Keratinocyte (primary cell): ENCODE data around the gene FGFR3. TPM values are rescaled to one million over a fixed set of nuclear protein-coding genes. Genes with fewer than 3 reads are reported as not detected.

Experiments used
- DNase-seq: peaks from one replicate; pipeline ENCODE4 v3.0.0-alpha.2; 2011; ENCODE audit warnings: low read depth, missing footprints, low spot score
- FAIRE-seq: peaks from 2 replicates; lab custom pipeline; 2011; peaks lifted over from hg19 to GRCh38; lab: Jason Lieb, UNC
- H2AFZ ChIP-seq: 2 replicates; pipeline ENCODE4 v1.6.0; 2012; ENCODE audit warnings: low read length, control low read depth, inconsistent platforms; ENCODE audit not compliant: control insufficient read depth
- H3K27ac ChIP-seq: 2 replicates; pipeline ENCODE4 v1.5.1; 2011; ENCODE audit warnings: low read length; ENCODE audit not compliant: control insufficient read depth, insufficient read depth
- H3K27me3 ChIP-seq: 3 replicates; pipeline ENCODE4 v1.6.0; 2011; ENCODE audit warnings: low read length; ENCODE audit not compliant: control insufficient read depth, insufficient read depth; ENCODE audit errors: extremely low read depth
- H3K36me3 ChIP-seq, 2 experiments: 2 replicates in 1 of 2; 3 replicates in 1 of 2; pipeline ENCODE4 v1.5.1; 2011; ENCODE audit warnings: low read length in 2 of 2, mild to moderate bottlenecking in 1 of 2; ENCODE audit not compliant: control insufficient read depth in 2 of 2, insufficient read depth in 2 of 2; ENCODE audit errors: extremely low read depth in 1 of 2
- H3K4me1 ChIP-seq: 3 replicates; pipeline ENCODE4 v1.5.1; 2011; ENCODE audit warnings: low read length; ENCODE audit not compliant: control insufficient read depth, insufficient read depth; ENCODE audit errors: extremely low read depth
- H3K4me2 ChIP-seq: 3 replicates; pipeline ENCODE4 v1.6.0; 2011; ENCODE audit warnings: low read depth, low read length; ENCODE audit not compliant: control insufficient read depth, insufficient read depth; ENCODE audit errors: extremely low read depth
- H3K4me3 ChIP-seq, 3 experiments: fragments of 200-600 bp in 1 of 3; sonication (generic) in 1 of 3; 2 replicates in 2 of 3; 3 replicates in 1 of 3; pipeline ENCODE4 v1.5.1; 2011 to 2016; ENCODE audit warnings: low read length in 3 of 3, mild to moderate bottlenecking in 3 of 3, control low read depth in 2 of 3, inconsistent platforms in 1 of 3, low read depth in 1 of 3, mixed read lengths in 1 of 3, mixed run types in 1 of 3, moderate library complexity in 1 of 3; ENCODE audit not compliant: control insufficient read depth in 2 of 3, insufficient read depth in 2 of 3; ENCODE audit errors: extremely low read depth in 1 of 3
- H3K79me2 ChIP-seq: 2 replicates; pipeline ENCODE4 v1.6.0; 2012; ENCODE audit warnings: low read length; ENCODE audit not compliant: control insufficient read depth, insufficient read depth
- H3K9ac ChIP-seq: 3 replicates; pipeline ENCODE4 v1.6.0; 2011; ENCODE audit warnings: low read length; ENCODE audit not compliant: control insufficient read depth, insufficient read depth; ENCODE audit errors: extremely low read depth
- H3K9me1 ChIP-seq: 3 replicates; pipeline ENCODE4 v1.6.0; 2011; ENCODE audit warnings: low read length; ENCODE audit not compliant: control insufficient read depth, insufficient read depth; ENCODE audit errors: extremely low read depth
- H3K9me3 ChIP-seq: 2 replicates; pipeline ENCODE4 v1.5.1; 2012; ENCODE audit warnings: low read depth, low read length; ENCODE audit not compliant: control insufficient read depth
- H4K20me1 ChIP-seq: 3 replicates; pipeline ENCODE4 v1.6.0; 2011; ENCODE audit warnings: low read length; ENCODE audit not compliant: control insufficient read depth, insufficient read depth; ENCODE audit errors: extremely low read depth
- CTCF ChIP-seq, 3 experiments: IDR thresholded peaks in 1 of 3; conservative IDR thresholded peaks in 1 of 3; optimal IDR thresholded peaks in 1 of 3; 2 replicates in 2 of 3; 3 replicates in 1 of 3; pipeline versions ENCODE3 to v1.5.1; 2011; ENCODE audit warnings: low read length in 3 of 3, mild to moderate bottlenecking in 3 of 3, moderate library complexity in 2 of 3, control low read depth in 1 of 3, inconsistent platforms in 1 of 3; ENCODE audit not compliant: insufficient read depth in 2 of 3; ENCODE audit errors: extremely low read depth in 1 of 3
- EZH2 ChIP-seq: IDR thresholded peaks from one replicate; pipeline ENCODE4 v1.6.1; 2012; ENCODE audit warnings: inconsistent platforms, mild to moderate bottlenecking, low read length, moderate library complexity
- dilution Hi-C: fragments of 300-500 bp; cut with MboI; formaldehyde crosslinking; loops from one replicate; pipeline ENCODE4 v1.7.0; 2020; ENCODE audit warnings: low sequenced_read_pairs; ENCODE audit not compliant: extremely low pct_ligation_motif_present
- polyA plus RNA-seq, 5 experiments: library from polyadenylated mRNA; depleted of rRNA in 3 of 5; stranded (reverse) in 3 of 5; stranded (forward) in 1 of 5; unstranded in 1 of 5; fragments of >200 nt; gene quantifications; 1 replicate in 1 of 5; 2 replicates in 3 of 5; 3 replicates in 1 of 5; pipeline versions ENCODE4 v1.2.1 to v1.2.3, GENCODE V29; 2011 to 2012; ENCODE audit warnings: missing spikeins in 2 of 5, low read depth in 1 of 5, low replicate concordance in 1 of 5

FGFR3 gene
- polyA plus RNA-seq, 1 donor (not counting 4 experiments of a cell fraction or from before 2014, with no cell fraction given): 45.2 TPM

GRCh38 chr4:1784395-1784788, 8.7 kb upstream of the FGFR3 start:
- H3K9me3 ChIP-seq: no peaks in the 10 kb centered on the region
- H2AFZ ChIP-seq: no peak overlapping the region
- dilution Hi-C loops: no loop called here
- FAIRE-seq (no peak), DNase-seq (no peak)
- no peaks in the 10 kb centered on the region for H3K36me3 ChIP-seq
- H3K27ac ChIP-seq: no peak overlapping the region
- H3K27me3 ChIP-seq: no peaks in the 10 kb centered on the region
- TF ChIP-seq CTCF (optimal IDR thresholded peaks at IDR 0.05 in 1 of 3, IDR thresholded peaks at IDR 0.05 in 1 of 3, conservative IDR thresholded peaks at IDR 0.05 in 1 of 3; ENCODE audit: extremely low read depth in 1 of 3, insufficient read depth in 2 of 3, low read length in 3 of 3) (no peak), EZH2 (no peak)
- peaks cover 39% of the 10 kb centered on the region for H3K4me1 ChIP-seq
- no peaks in the 10 kb centered on the region for H4K20me1 ChIP-seq
- no peaks in the 10 kb centered on the region for H3K9me1 ChIP-seq
- no peak overlapping the region for H3K4me3 ChIP-seq
- no peak overlapping the region for H3K4me2 ChIP-seq
- H3K9ac ChIP-seq: no peak overlapping the region
- no peaks in the 10 kb centered on the region for H3K79me2 ChIP-seq

- Histone ChIP-seq H3K4me2 (no peak overlapping the region), H3K9ac (no peak overlapping the region), H3K36me3 (no peaks in the 10 kb centered on the region), H4K20me1 (no peaks in the 10 kb centered on the region), H3K9me3 (no peaks in the 10 kb centered on the region), H3K79me2 (no peaks in the 10 kb centered on the region), H2AFZ (no peak overlapping the region), H3K27me3 (no peaks in the 10 kb centered on the region), H3K9me1 (no peaks in the 10 kb centered on the region), H3K27ac (no peak overlapping the region), H3K4me3 (no peak overlapping the region), H3K4me1 (peaks cover 44% of the 10 kb centered on the region)
- DNase-seq: no peak
- FAIRE-seq: no peak
- dilution Hi-C loops: no loop called here
- TF ChIP-seq EZH2 (no peak), CTCF (optimal IDR thresholded peaks at IDR 0.05 in 1 of 3, IDR thresholded peaks at IDR 0.05 in 1 of 3, conservative IDR thresholded peaks at IDR 0.05 in 1 of 3; ENCODE audit: extremely low read depth in 1 of 3, insufficient read depth in 2 of 3, low read length in 3 of 3) (no peak)
These were observed 8.1 kb upstream of the FGFR3 start for GRCh38 chr4:1784789-1785591.
